Adipose tissue (tissue), 3 donors: ENCODE measurements around the gene MYO1D. TPM values are rescaled to one million over a fixed set of nuclear protein-coding genes. Genes with fewer than 3 reads are reported as not detected.

Source experiments
- H3K27ac ChIP-seq: one replicate; pipeline ENCODE4 v1.5.1; 2013; ENCODE audit warnings: low read depth, low read length
- WGBS, 3 donors: extraction: QIAGEN DNeasy Blood & Tissue Kit; methylation state at CpG; one replicate each; pipeline ENCODE4 v1.1.7; 2013; 5-methylcytosine and 5-hydroxymethylcytosine counted together
- polyA plus RNA-seq, 3 donors: library from polyadenylated mRNA; stranded (reverse); fragments of 200-250 nt; gene quantifications; one replicate each; pipeline ENCODE4 v1.2.3, GENCODE V29; 2013
- donor health status: healthy with polysubstance abuse.
- donor health status: Bipolar disorder and iron deficiency.
- donor health status: healthy.

Gene MYO1D
- polyA plus RNA-seq, 3 donors, result 8.5 to 11.6 (median 11.4) TPM

DNA sequence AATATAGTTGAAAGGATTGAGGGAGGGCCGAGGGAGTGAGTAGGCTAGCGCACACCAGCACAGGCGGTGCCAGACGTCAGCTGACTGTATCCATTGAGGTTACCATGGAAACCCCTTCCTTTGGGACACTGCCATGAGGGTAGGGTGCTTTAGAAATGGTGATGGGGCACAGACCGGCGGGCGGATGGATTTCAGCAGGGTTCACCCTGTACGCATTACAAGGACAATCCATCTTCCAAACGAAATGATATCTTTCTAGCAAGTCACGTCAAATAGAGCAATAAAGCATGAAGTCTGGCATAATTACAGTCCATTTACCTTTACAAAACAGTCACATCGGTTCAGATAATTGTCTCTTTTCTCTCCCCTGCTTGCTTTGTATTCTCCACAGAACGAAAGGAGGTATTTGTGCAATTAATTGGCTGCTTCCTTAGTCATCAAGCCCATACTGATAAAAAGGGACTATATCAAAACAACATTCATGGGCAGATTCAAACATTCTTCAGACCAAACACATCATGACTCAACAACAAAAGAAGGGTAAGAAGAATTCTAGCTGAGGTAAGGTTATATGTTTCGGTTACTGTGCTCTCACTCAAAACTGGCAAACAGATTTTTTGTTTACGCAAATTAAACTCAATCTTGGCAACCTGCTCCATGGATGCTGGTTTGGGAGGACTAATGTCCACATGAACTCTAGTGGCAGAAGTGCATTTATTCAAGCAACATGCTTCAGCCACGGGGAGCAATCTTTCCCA, 249.5 kb downstream of the MYO1D start:
- H3K27ac ChIP-seq, result no peak overlapping the region
- WGBS, 3 donors, result 72 to 82% (median 74%) methylated on average over 15 of the region's 15 CpGs

DNA sequence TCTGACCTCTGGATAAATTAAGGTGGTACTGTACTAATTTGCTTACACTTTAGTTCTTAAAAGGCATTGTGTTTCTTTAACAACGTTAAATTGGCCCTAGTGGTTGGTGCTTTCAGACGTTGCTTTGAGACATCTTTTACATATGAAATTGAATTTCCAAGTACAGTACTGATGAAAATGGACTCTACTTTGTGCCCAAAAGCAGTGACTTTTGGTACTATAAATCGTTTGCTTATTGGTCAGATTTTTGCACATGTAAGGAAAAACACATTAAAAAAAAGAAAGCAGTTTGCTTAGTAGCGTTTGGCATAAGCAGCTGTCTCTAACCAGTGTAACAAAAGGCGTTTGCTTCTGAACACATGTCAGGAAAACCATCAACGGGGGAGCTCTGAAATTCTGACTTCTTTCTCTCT, 250.5 kb downstream of the MYO1D start:
- WGBS, 3 donors, result 37 to 50% (median 44%) methylated on average over 6 of the region's 6 CpGs
- no peak overlapping the region for H3K27ac ChIP-seq

DNA sequence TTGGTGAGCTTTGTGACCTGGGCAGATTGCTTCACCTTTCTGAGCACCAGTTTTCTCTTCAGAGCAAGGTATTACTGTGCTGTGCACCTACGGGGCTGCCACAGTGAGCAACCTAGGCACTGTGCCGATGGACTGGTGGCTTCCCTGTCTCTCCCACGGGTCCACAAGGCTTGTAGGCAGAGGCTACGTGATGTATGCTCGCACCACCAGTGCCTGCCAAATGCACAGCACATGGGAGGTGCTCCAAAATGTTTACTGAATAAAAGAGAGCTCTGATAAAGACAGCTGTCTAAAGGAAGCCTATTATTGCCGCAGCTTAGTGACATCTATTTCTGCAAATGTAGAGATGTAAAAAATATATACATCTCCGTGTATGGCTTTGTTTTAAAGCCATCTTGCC, 251.0 kb downstream of the MYO1D start:
- 54 to 76% (median 75%) methylated on average over 7 of the region's 7 CpGs for WGBS, 3 donors
- H3K27ac ChIP-seq, result no peak overlapping the region

DNA sequence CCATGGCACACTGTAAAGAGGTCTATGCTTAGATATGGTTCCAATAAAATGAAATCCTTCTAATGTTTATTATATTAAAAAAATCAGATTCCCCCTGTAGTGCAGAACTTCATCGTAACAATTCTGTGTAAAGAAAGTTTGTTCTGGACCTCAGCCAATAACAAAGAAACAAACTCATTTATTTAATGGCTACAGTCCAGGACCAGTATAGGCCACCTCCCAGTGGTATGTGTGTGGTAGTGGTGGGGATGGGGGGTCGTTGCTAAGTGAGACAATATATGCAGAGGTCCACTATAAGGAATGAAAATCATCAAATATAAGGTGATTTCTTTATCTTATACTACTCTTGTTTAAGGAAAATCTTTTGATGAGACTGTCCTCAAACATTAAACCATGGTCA, 253.7 kb downstream of the MYO1D start:
- WGBS, 3 donors, result 58 to 68% (median 67%) methylated on average over 2 of the region's 2 CpGs

DNA sequence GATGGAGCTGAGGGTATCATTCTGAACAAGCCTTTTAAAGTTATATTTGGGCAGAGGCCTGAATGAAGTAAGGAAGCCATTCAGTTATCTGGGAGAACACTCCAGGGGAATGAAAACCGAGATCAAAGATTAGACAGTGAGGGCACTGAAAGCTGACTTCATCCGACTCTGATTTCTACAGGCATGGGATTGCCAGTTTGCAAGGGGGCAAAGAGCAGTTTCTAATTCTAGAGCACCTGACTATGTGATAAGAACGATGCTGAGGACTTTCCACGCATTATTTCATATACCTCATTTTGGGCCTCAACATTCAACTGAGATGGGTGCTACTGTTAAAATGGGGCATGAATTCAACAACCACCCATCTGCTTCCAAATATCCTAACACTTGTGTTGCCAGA, 254.4 kb downstream of the MYO1D start:
- WGBS, 3 donors, result 85 to 94% (median 92%) methylated on average over 4 of the region's 4 CpGs
- no peak overlapping the region for H3K27ac ChIP-seq

More for the DNA sequence above, 253.7 kb downstream of the MYO1D start:
- H3K27ac ChIP-seq, result no peak overlapping the region

DNA sequence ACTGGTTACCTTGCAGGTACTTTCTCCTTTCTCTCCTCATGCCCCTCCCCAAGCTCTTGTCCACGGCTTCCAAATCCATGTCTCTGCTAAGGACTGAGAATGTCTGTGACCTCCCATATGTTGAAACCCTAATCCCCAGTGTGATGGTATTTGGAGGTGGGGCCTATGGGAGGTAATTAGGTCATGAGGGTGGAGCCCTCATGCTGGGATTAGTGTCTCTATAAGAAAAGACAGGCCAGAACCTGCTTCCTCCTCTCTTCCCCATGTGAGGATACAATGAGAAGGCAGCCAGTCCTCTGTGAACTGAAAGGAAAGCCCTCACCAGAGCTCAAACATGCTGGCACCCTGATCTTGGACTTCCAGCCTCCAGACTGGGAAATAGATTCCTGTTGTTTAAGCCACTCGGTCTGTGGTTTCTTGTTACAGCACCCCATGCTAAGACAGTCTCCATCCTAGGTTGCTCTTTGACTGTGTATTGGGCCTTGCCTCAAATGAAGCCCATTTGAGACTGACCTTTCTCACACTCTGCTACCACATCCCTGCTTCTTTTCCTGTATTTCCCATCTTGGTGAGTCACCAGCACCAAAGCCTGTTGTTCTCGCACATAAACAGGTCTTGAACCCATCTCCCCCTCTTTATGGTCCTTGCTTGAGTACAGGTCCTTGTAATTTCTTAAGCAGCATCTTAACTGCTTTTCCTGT, 255.2 kb downstream of the MYO1D start:
- WGBS, 3 donors, result 80 to 89% (median 85%) methylated on average over 3 of the region's 3 CpGs

DNA sequence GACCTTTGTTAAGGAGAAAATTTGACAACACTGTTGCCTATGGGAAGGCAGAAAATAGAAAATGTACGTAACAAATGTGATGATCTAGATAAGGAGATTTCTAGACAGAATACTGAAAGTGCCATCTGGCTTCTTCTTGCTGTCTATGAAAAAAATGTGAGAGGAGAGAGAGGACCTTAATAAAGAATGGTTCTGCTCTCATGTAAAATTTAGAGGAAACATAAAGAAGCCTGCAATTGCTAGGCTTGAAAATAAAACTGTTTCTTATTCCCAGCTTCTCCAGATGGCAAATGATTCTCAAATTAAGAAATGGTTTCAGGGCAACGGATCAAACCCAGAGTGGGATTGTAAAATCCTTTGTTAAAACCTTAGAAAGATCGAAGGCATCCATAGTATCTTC, 261.6 kb downstream of the MYO1D start:
- no peak overlapping the region for H3K27ac ChIP-seq
- 85 to 94% (median 89%) methylated on average over 3 of the region's 3 CpGs for WGBS, 3 donors

More for the DNA sequence above, 255.2 kb downstream of the MYO1D start:
- H3K27ac ChIP-seq, result no peak overlapping the region

DNA sequence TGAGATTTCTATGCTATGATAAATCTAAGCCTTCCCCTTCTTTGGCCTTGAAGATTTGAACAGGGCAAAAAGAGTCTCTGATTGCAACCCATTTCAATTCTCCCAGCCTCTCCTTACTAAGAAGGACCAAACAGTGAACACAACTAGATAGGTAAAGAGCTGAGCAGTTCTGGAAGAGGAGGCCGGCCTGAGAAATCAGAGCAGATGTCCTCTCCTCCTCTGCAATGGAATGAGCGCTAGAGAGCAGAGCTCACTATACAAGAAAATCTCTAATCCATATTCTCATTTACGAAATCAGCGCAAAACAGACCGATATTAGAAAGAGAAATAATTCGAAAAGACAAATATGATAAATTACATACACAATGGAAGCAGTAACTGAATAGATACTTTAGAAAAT, 266.0 kb downstream of the MYO1D start:
- 95 to 96% (median 96%) methylated on average over 6 of the region's 6 CpGs for WGBS, 3 donors

DNA sequence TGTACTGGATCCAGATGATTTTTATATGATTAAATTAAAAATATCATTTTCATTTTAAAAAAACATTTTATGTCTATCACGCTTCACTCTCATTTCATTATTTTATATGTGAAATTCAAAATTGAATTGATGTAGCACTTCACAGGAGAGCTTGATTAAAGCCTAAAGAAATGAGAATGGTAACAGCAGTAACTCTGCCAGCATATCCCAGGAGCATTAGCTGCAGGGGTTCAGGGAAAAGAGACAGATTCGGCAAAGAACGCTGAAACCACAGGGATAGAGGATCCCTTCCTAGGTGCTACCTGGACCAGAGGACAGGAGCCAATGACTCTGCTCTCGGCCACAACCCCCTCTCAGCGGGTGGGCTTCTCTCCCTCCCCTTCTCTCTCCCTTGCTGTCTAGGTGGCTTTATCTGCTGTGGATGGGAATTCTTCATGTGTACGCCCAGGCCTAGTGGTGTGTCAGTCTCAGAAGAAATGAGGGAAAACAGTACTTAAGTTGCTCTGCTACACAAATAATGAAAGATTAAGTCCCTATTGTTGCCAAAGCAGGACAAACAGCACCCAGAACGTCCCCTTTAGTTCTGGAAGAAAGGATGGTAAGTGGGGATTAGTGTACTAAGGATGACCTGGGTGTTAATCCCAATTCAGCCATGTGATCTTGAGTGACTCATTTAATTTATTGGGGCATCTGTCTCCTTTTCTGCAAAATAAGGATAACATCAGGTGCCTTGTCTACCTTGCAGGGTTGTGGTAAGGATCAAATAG, 266.9 kb downstream of the MYO1D start:
- H3K27ac ChIP-seq, result no peak overlapping the region
- WGBS, 3 donors, result 85 to 92% (median 86%) methylated on average over 7 of the region's 7 CpGs

More for the DNA sequence above, 266.0 kb downstream of the MYO1D start:
- H3K27ac ChIP-seq, result no peak overlapping the region

DNA sequence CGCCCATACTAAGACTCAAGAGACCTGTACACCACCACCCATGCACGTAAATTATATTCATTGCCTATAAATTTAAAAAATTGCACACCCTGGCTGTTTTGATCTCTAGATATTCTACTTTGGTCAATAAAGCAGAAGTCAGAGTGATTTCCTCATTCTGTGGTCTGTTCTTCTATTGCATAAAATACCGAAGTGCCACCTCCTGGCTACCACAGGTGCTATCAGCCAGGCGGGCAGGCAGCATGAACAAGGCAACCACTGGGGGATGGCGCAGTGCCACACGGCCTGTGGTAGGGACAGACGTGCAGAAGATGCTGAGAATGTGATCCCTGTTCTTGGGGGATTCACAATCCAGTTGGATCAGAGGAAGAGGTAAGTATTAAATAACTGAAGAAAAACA, 267.8 kb downstream of the MYO1D start:
- WGBS, 3 donors, result 50 to 62% (median 52%) methylated on average over 7 of the region's 7 CpGs
- H3K27ac ChIP-seq, result no peak overlapping the region

DNA sequence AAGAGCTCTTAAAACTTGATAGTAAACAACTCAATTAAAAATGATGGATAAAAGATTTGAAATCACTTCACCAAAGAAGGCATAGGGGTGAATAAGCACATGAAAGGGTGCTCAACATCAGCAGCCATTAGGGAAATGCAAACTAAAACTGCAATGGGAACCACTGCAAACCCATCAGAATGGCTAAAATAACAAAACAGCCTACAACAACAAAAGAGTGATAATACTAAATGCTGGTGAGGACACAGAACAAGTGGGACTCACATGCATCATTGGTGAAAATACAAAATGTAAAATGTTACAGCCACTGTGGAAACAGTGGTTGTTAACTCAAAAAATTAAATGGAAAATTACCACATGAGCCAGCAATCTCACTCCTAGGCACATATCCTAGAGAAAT, 268.7 kb downstream of the MYO1D start:
- H3K27ac ChIP-seq, result no peak overlapping the region

DNA sequence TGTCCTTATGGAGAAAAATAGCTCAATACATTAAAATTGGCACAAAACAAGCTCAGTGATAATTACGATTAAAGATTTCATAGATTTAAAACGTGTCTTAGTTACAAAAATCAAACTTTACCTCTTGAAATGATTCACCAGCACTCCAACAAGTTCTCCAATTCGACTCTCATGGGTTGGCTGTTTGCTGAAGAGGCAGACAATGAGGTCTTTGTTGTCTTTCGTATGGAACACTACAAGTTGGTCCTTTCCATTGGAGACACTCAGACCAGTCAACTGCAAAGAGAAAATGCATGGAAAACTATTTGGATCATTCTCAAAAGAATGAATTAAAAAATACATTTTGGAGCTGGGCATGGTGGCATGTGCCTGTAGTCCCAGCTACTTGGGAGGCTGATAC, 272.0 kb downstream of the MYO1D start:
- WGBS, 3 donors, result 75 to 91% (median 89%) methylated on average over 4 of the region's 4 CpGs
- H3K27ac ChIP-seq, result no peak overlapping the region

DNA sequence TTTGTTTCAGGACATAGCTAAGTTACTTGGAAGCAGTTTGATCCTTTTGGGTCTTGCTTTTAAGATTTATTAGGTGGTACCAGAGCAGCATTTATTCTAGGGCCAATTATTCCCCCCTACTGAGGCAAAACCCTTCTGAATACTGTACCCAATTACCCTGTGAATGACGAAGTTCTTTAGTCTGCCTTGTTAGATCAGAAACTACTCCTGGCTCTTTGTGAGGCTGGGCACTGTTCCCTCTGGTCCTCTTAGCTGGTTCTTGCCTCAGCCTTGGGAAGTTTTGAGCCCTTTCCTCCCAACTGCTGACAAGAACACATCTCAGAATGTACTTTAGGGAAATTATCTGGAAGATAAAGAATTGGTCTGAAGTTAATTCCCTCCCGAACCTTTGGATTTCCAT, 274.5 kb downstream of the MYO1D start:
- 91 to 94% (median 92%) methylated on average over 2 of the region's 2 CpGs for WGBS, 3 donors
- no peak overlapping the region for H3K27ac ChIP-seq

DNA sequence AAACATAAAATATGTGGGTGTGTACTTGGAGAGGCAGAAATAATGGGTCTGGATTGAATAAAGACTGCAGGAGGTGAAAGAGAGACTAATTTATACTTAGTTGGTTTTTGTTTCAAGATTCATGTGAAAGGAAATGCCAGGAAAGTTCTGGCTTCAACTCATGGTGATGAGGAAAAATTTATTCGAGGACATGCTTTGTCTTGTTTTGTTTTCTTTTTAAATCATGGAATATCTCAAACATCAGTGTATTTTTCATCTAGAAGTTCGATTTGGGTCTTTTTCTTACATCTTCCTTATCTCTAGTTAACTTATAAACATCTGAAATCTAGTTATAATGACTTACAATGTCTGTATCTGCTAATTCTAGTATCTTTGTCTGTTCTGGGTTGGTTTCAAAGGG, 275.1 kb downstream of the MYO1D start:
- H3K27ac ChIP-seq, result no peak overlapping the region
- WGBS, 3 donors, result 72 to 81% (median 73%) methylated on average over 2 of the region's 2 CpGs

DNA sequence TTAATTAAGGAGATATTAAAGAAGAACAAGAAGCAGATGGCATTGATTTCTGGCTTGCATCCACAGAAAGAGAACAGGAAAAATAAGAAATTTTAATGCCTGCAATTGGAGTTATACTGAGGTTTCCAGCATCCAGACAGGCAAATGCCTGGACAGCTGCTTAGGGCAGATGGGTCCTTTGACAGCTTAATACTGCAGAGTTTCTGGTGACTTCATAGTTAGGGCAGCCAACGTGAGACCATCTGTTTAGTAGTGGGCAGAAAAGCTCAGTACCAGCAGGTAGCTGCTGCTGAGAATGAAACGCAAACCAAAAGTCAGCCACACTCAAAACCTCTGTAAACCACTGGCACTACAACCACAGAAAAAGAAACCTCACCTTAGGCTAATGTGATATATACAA, 280.3 kb downstream of the MYO1D start:
- H3K27ac ChIP-seq, result no peak overlapping the region
- 70 to 91% (median 76%) methylated on average over 2 of the region's 2 CpGs for WGBS, 3 donors

DNA sequence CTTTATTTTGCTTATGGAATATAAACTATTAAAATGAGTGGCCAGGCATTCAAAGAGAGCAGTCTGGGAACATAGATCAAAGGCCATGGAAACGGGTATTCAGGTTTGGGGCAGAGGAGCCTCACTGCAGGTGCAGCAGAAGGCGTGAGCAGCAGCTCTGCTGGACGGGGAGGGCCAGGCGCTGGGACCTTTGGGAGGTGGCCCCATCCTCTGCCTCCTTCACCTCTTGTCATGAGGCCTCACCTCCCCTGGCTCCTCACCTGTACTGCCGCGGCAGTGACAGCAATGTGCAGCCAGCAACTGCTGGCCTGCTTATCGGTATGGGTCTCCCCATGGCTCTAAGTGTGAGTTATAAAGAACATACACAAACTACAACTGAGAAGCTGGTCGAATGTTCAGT, 280.7 kb downstream of the MYO1D start:
- WGBS, 3 donors, result 83 to 88% (median 86%) methylated on average over 8 of the region's 8 CpGs
- no peak overlapping the region for H3K27ac ChIP-seq

DNA sequence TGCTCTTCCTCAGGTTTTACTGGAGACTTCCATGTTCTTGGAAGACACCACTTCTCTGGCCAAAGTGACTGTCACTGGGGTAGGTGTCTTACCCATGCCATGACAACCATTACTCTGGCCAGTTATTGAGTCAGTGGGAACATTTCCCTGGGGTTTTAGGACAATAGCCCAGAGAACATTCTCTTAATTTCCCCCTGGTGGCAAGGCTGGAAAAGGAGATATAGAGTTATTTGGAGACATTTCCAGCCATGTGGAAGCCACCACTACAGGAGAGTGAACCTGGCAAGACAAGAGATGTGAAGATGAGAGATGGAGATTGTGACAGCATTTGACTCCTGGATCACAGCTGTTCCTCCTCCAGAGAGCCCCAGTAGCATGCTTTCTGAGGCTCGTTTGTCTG, 283.9 kb downstream of the MYO1D start:
- WGBS, 3 donors, result 67 to 82% (median 70%) methylated on average over 1 of the region's 1 CpG
- no peak overlapping the region for H3K27ac ChIP-seq

DNA sequence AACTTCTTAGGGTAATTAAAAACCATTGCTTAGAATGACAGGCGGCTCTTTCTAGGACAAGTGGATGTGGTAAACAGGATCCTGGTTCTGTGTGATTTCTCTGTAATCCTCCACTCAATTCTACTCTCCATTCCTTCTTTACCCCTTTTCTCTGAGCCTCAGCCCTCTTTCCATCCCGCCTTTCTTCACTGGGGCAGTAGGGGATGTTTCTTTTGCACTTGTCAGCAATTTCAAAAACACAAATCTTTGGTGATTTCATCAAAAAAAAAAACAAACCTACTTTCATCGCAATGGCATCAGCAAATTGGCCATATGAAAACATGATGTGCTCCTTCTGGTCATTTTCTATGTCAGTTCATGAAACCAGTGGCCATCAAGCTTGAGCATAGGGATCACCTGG, 285.5 kb downstream of the MYO1D start:
- no peak overlapping the region for H3K27ac ChIP-seq
- WGBS, 3 donors, result 89 to 96% (median 95%) methylated on average over 3 of the region's 3 CpGs

DNA sequence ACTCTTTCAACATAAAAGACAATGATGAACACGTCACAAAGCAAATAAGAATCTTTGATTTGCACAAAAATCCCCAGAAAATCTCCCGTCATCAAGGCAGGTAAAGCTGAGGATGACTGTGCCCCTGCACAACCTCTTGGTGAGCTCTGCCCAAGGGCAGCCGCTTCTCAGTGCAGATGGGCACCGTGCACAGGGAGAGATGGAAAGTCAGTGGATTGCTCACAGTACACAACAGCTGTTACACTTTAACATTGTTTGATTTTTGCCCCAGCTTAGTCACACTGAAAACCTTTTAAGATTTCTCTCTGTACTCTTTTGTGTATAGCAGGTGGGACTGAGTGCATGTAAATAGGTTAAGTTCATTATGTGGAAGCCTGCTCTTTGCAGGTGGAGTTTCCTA, 285.9 kb downstream of the MYO1D start:
- WGBS, 3 donors, result 84 to 86% (median 86%) methylated on average over 4 of the region's 4 CpGs
- H3K27ac ChIP-seq, result no peak overlapping the region
